ENCODE results near the gene PPFIA3. TPM values are rescaled to one million over a fixed set of nuclear protein-coding genes. Genes with fewer than 3 reads are reported as not detected.

PPFIA3 gene
- polyA plus RNA-seq, 2 of the 4 experiments (the other 2 are of a cell fraction) = 3.2 to 7.3 TPM

- Histone ChIP-seq H3K9me3 (no peaks in the 10 kb centered on the region), H3K4me3 (no peak overlapping the region), H3K4me2 (no peak overlapping the region), H3K27ac (no peak overlapping the region), H3K4me1 (peaks cover 18% of the 10 kb centered on the region)
- no peak for TF ChIP-seq HOXA7 (CRISPR knock-in tag; IDR thresholded peaks at IDR 0.05)
- TF ChIP-seq TP53 (CRISPR knock-in tag; IDR thresholded peaks at IDR 0.05) = no peak
- no peak for TF ChIP-seq FOSB (CRISPR knock-in tag; IDR thresholded peaks at IDR 0.05)
- TF ChIP-seq NPAS2 (CRISPR knock-in tag; IDR thresholded peaks at IDR 0.05; ENCODE audit: borderline replicate concordance) = no peak
- no peak for TF ChIP-seq CTCF (IDR thresholded peaks at IDR 0.05)
- no peak for TF ChIP-seq PHF8 (IDR thresholded peaks at IDR 0.05; ENCODE audit: borderline replicate concordance, low read depth)
- TF ChIP-seq CEBPB (IDR thresholded peaks at IDR 0.05) = no peak
- no peak for TF ChIP-seq POLR2AphosphoS2 (conservative IDR thresholded peaks at IDR 0.05; ENCODE audit: low read length)
- no peak for TF ChIP-seq SMC3 (IDR thresholded peaks at IDR 0.05)
- TF ChIP-seq TFCP2L1 (CRISPR knock-in tag; IDR thresholded peaks at IDR 0.05) = no peak
- TF ChIP-seq, protein P1, sequence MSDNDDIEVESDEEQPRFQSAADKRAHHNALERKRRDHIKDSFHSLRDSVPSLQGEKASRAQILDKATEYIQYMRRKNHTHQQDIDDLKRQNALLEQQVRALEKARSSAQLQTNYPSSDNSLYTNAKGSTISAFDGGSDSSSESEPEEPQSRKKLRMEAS (IDR thresholded peaks at IDR 0.05) = no peak
- no peak for TF ChIP-seq KDM1A (IDR thresholded peaks at IDR 0.05; ENCODE audit: low read depth)
- no peak for TF ChIP-seq KDM5A (IDR thresholded peaks at IDR 0.05)
- no peak for TF ChIP-seq RNF2 (IDR thresholded peaks at IDR 0.05; ENCODE audit: borderline replicate concordance, low read depth)
- TF ChIP-seq SREBF2 (IDR thresholded peaks at IDR 0.05) = no peak
- no peak for TF ChIP-seq ELK1 (IDR thresholded peaks at IDR 0.05; ENCODE audit: low read depth, low read length)
- FAIRE-seq = no peak
- no peak for ATAC-seq
- DNase-seq (ENCODE audit: low read depth in 1 of 2, low spot score in 1 of 2) = no peak
- CTCF ChIA-PET = interaction anchor here (0.5 to 11.5 kb wide), 8 partner anchors 7 to 110 kb away, joined by 3 to 241 read pairs (median 4); partner anchors contain the start of gene CGB2
- POLR2A ChIA-PET = no interaction called here
- 95% methylated on average over 92 of the region's 93 CpGs for WGBS (ENCODE audit: missing lambda C conversion rate)
Observed at GRCh38 chr19:49107625-49108459, 11.5 kb upstream of the PPFIA3 start.

- TF ChIP-seq NR3C1 (IDR thresholded peaks at IDR 0.05) = no peak
- no peak for TF ChIP-seq E2F6 (IDR thresholded peaks at IDR 0.05; ENCODE audit: borderline replicate concordance, low read depth)
- TF ChIP-seq RFX5 (IDR thresholded peaks at IDR 0.05) = no peak
- no peak for TF ChIP-seq MYC (IDR thresholded peaks at IDR 0.05; ENCODE audit: borderline replicate concordance, low read length)
- 0 out of 5 replicates have a peak, but pooled peaks of 1 of the 2 experiments have one; percentile 4 for TF ChIP-seq JUN (IDR thresholded peaks at IDR 0.05)
- no peak overlapping the region for H3K4me3 ChIP-seq
- ATAC-seq = no peak
- H3K4me1 ChIP-seq = peaks cover 27% of the 10 kb centered on the region
- H3K4me2 ChIP-seq = no peak overlapping the region
- no peaks in the 10 kb centered on the region for H3K9me3 ChIP-seq
- no peak for FAIRE-seq
- H3K27ac ChIP-seq = no peak overlapping the region
- DNase-seq (ENCODE audit: low read depth in 1 of 2, low spot score in 1 of 2) = no peak
- ChIA-PET CTCF (interaction anchor here (0.7 to 11.5 kb wide), 10 partner anchors 8 to 162 kb away, joined by 3 to 241 read pairs (median 3); no protein-coding TSS in a partner anchor), POLR2A (interaction anchor here (0.6 kb wide), 1 partner anchor 13 kb away, joined by 3 read pairs; no protein-coding TSS in a partner anchor)
- WGBS (ENCODE audit: missing lambda C conversion rate) = 84% methylated on average over 5 of the region's 5 CpGs
Observed at GRCh38 chr19:49109051-49109450, 10.3 kb upstream of the PPFIA3 start.
